ENCODE data around the gene MAP7D1. TPM values are rescaled to one million over a fixed set of nuclear protein-coding genes. Genes with fewer than 3 reads are reported as not detected.

The MAP7D1 gene
- total RNA-seq, 1 experiment from 2014 or later: 49.9 TPM

- Histone ChIP-seq H3K27me3 (ENCODE audit: insufficient read depth, low read length) (no peaks in the 10 kb centered on the region), H3K79me1 (ENCODE audit: insufficient read depth, low read depth, low read length, poor library complexity, severe bottlenecking) (peaks cover 3% of the 10 kb centered on the region), H4K8ac (replicated peaks; ENCODE audit: insufficient read length, low read depth, low read length) (no peak overlapping the region), H3K9me3 (ENCODE audit: control insufficient read depth, low read depth, low read length) (no peaks in the 10 kb centered on the region), H3K4ac (ENCODE audit: low read depth, low read length) (no peak overlapping the region), H3K14ac (ENCODE audit: insufficient read depth, low read length) (no peak overlapping the region), H2AFZ (ENCODE audit: low read length) (no peak overlapping the region), H3K23ac (ENCODE audit: insufficient read length, low read depth, low read length) (no peak overlapping the region), H4K20me1 (ENCODE audit: control insufficient read depth, insufficient read depth, insufficient read length) (no peaks in the 10 kb centered on the region), H2BK120ac (ENCODE audit: low read depth, low read length, poor library complexity, severe bottlenecking) (no peak overlapping the region), H3K4me1 (ENCODE audit: insufficient read depth, low read length) (no peaks in the 10 kb centered on the region), H2AK5ac (ENCODE audit: insufficient read length, low read length) (no peak overlapping the region), H2BK15ac (ENCODE audit: low read depth, low read length) (no peak overlapping the region), H4K5ac (ENCODE audit: insufficient read length, low read depth, low read length) (no peak overlapping the region), H4K91ac (ENCODE audit: insufficient read length, low read depth, low read length) (no peak overlapping the region), H2BK5ac (ENCODE audit: insufficient read length, low read length) (no peak overlapping the region), H3K27ac (ENCODE audit: insufficient read length, low read depth, low read length) (no peak overlapping the region), H3K18ac (ENCODE audit: insufficient read length, low read depth, low read length) (no peak overlapping the region), H2BK12ac (ENCODE audit: insufficient read length, low read depth, low read length) (no peak overlapping the region), H3T11ph (ENCODE audit: low read length) (no peak overlapping the region), H3K4me2 (ENCODE audit: insufficient read depth, insufficient read length, low read length) (no peak overlapping the region), H2BK20ac (ENCODE audit: low read depth, low read length, poor library complexity, severe bottlenecking) (no peak overlapping the region), H3K56ac (ENCODE audit: insufficient read length, low read depth, low read length) (no peak overlapping the region), H3K23me2 (ENCODE audit: insufficient read length, low read depth, low read length, poor library complexity, severe bottlenecking) (no peaks in the 10 kb centered on the region), H3K9ac (ENCODE audit: extremely low read depth, insufficient read length, low read length) (no peak overlapping the region), H3K79me2 (ENCODE audit: insufficient read depth, low read length) (peaks cover 2% of the 10 kb centered on the region; the same call in 1 of the 2 replicates)
- Mint-ChIP-seq H3K9me3 (no peaks in the 10 kb centered on the region), H3K27ac (no peak overlapping the region), H3K36me3 (ENCODE audit: insufficient read depth in 1 of 3, low read depth in 3 of 3) (no peaks in the 10 kb centered on the region; a peak in 3 of 7 replicates), H3K27me3 (ENCODE audit: low read depth) (no peaks in the 10 kb centered on the region), H3K4me3 (no peak overlapping the region), H3K4me1 (peaks cover 14 to 19% of the 10 kb centered on the region in 2 experiments)
- no CpG with 5 or more reads among the region's 1 CpG for WGBS (ENCODE audit: extremely low coverage, insufficient read length, low lambda C conversion rate)
- no peak for DNase-seq
- TF ChIP-seq, protein P1, sequence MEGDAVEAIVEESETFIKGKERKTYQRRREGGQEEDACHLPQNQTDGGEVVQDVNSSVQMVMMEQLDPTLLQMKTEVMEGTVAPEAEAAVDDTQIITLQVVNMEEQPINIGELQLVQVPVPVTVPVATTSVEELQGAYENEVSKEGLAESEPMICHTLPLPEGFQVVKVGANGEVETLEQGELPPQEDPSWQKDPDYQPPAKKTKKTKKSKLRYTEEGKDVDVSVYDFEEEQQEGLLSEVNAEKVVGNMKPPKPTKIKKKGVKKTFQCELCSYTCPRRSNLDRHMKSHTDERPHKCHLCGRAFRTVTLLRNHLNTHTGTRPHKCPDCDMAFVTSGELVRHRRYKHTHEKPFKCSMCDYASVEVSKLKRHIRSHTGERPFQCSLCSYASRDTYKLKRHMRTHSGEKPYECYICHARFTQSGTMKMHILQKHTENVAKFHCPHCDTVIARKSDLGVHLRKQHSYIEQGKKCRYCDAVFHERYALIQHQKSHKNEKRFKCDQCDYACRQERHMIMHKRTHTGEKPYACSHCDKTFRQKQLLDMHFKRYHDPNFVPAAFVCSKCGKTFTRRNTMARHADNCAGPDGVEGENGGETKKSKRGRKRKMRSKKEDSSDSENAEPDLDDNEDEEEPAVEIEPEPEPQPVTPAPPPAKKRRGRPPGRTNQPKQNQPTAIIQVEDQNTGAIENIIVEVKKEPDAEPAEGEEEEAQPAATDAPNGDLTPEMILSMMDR (conservative IDR thresholded peaks at IDR 0.05): no peak
Measured at GRCh38 chr1:36165145-36165544, 9.2 kb downstream of the MAP7D1 start.
